Naive B cell (primary cell): Measurements from ENCODE around the gene LTBP2. TPM values are rescaled to one million over a fixed set of nuclear protein-coding genes. Genes with fewer than 3 reads are reported as not detected.

Experiments used
- ATAC-seq, 2 donors: fragments of 150-1000 bp; cut with Tn5 transposase; 2 replicates each; pipeline ENCODE4 v1.10.0; 2021; ENCODE audit warnings: low read depth in 2 of 2, mild to moderate bottlenecking in 2 of 2, moderate library complexity in 2 of 2
- DNase-seq: peaks from one replicate; pipeline ENCODE4 v3.0.0; 2022
- H3K27ac Mint-ChIP-seq, 6 donors: one replicate each; pipeline ENCODE4 v1.8.0; 2020 to 2022; ENCODE audit warnings: mild to moderate bottlenecking in 6 of 6, mixed read lengths in 6 of 6, moderate library complexity in 5 of 6, inconsistent platforms in 2 of 6
- H3K27me3 Mint-ChIP-seq, 3 donors: one replicate each; pipeline ENCODE4 v1.8.0; 2021 to 2022; ENCODE audit warnings: mixed read lengths in 3 of 3, mild to moderate bottlenecking in 1 of 3
- H3K36me3 Mint-ChIP-seq, 2 donors: one replicate each; pipeline ENCODE4 v1.8.0; 2020 to 2022; ENCODE audit warnings: mixed read lengths in 2 of 2, inconsistent platforms in 1 of 2, mild to moderate bottlenecking in 1 of 2
- H3K4me1 Mint-ChIP-seq, 3 donors: one replicate each; pipeline ENCODE4 v1.8.0; 2020 to 2022; ENCODE audit warnings: mixed read lengths in 3 of 3, inconsistent platforms in 1 of 3, mild to moderate bottlenecking in 1 of 3, moderate library complexity in 1 of 3
- H3K4me3 Mint-ChIP-seq, 8 donors: one replicate each; pipeline ENCODE4 v1.8.0; 2020 to 2022; ENCODE audit warnings: mild to moderate bottlenecking in 8 of 8, mixed read lengths in 8 of 8, moderate library complexity in 8 of 8, inconsistent platforms in 2 of 8
- H3K9me3 Mint-ChIP-seq, 7 donors: one replicate each; pipeline ENCODE4 v1.8.0; 2020 to 2022; ENCODE audit warnings: mixed read lengths in 7 of 7, mild to moderate bottlenecking in 5 of 7, inconsistent platforms in 2 of 7, moderate library complexity in 1 of 7
- polyA plus RNA-seq, 6 donors: library from polyadenylated mRNA; unstranded; fragments of 300-500 nt; fragmentation: Illumina TruSeq; gene quantifications; one replicate each; pipeline ENCODE4 v1.2.3, GENCODE V29; 2021; ENCODE audit warnings: low read depth in 6 of 6

Gene LTBP2
- polyA plus RNA-seq, 6 donors from 2014 or later, result 0.09 to 0.86 (median 0.17) TPM

GRCh38 chr14:74509587-74510222 lies 102.3 kb downstream of the LTBP2 start:
- Mint-ChIP-seq H3K9me3 (no peaks in the 10 kb centered on the region), H3K27ac (no peak overlapping the region), H3K36me3 (no peaks in the 10 kb centered on the region), H3K4me3 (peak overlapping the region in 1 of 8 donors; percentile 52), H3K27me3 (peaks cover 0 to 27% (median 25%) of the 10 kb centered on the region in 3 donors), H3K4me1 (peaks cover 27 to 36% (median 29%) of the 10 kb centered on the region in 3 donors)
- no peak for ATAC-seq
- DNase-seq, result no peak

- no peak for DNase-seq
- no peak for ATAC-seq
- no peak overlapping the region for H3K4me3 Mint-ChIP-seq
- no peak overlapping the region for H3K27ac Mint-ChIP-seq
- no peaks in the 10 kb centered on the region for H3K9me3 Mint-ChIP-seq
- H3K36me3 Mint-ChIP-seq, result no peaks in the 10 kb centered on the region
- H3K4me1 Mint-ChIP-seq, result peaks cover 21 to 29% (median 23%) of the 10 kb centered on the region in 3 donors
- H3K27me3 Mint-ChIP-seq, result peaks cover 0 to 27% (median 25%) of the 10 kb centered on the region in 3 donors
These were observed 103.1 kb downstream of the LTBP2 start for GRCh38 chr14:74508844-74509428.

- H3K27me3 Mint-ChIP-seq, result peaks cover 0 to 27% (median 25%) of the 10 kb centered on the region in 3 donors
- DNase-seq, result no peak
- no peaks in the 10 kb centered on the region for H3K36me3 Mint-ChIP-seq
- no peaks in the 10 kb centered on the region for H3K9me3 Mint-ChIP-seq
- H3K4me3 Mint-ChIP-seq, result no peak overlapping the region
- peaks cover 20 to 29% (median 21%) of the 10 kb centered on the region in 3 donors for H3K4me1 Mint-ChIP-seq
- no peak for ATAC-seq
- no peak overlapping the region for H3K27ac Mint-ChIP-seq
These were observed 103.7 kb downstream of the LTBP2 start for GRCh38 chr14:74508292-74508731.

GRCh38 chr14:74507840-74508239 lies 104.2 kb downstream of the LTBP2 start:
- DNase-seq, result no peak
- peaks cover 0 to 26% (median 23%) of the 10 kb centered on the region in 3 donors for H3K27me3 Mint-ChIP-seq
- no peak for ATAC-seq
- H3K9me3 Mint-ChIP-seq, result no peaks in the 10 kb centered on the region
- peak overlapping the region in 2 of 6 donors; percentile 47 to 71 for H3K27ac Mint-ChIP-seq
- H3K36me3 Mint-ChIP-seq, result no peaks in the 10 kb centered on the region
- peaks cover 20 to 29% (median 21%) of the 10 kb centered on the region in 3 donors for H3K4me1 Mint-ChIP-seq
- H3K4me3 Mint-ChIP-seq, result peak overlapping the region in 1 of 8 donors; percentile 81

- peaks cover 0 to 19% (median 18%) of the 10 kb centered on the region in 3 donors for H3K27me3 Mint-ChIP-seq
- H3K4me1 Mint-ChIP-seq, result peaks cover 17 to 21% (median 21%) of the 10 kb centered on the region in 3 donors
- ATAC-seq (no peak), DNase-seq (no peak)
- no peaks in the 10 kb centered on the region for H3K9me3 Mint-ChIP-seq
- peak overlapping the region in 3 of 6 donors; percentile 43 to 85 (median 70) for H3K27ac Mint-ChIP-seq
- H3K36me3 Mint-ChIP-seq, result no peaks in the 10 kb centered on the region
- H3K4me3 Mint-ChIP-seq, result peak overlapping the region in 3 of 8 donors; percentile 3 to 62 (median 20)
These were observed 105.0 kb downstream of the LTBP2 start for GRCh38 chr14:74507085-74507484.

GRCh38 chr14:74506411-74506851 lies 105.6 kb downstream of the LTBP2 start:
- no peaks in the 10 kb centered on the region for H3K36me3 Mint-ChIP-seq
- peak; percentile 94 to 96 for ATAC-seq
- no peaks in the 10 kb centered on the region for H3K9me3 Mint-ChIP-seq
- peak overlapping the region in 5 of 6 donors; percentile 73 to 92 (median 85) for H3K27ac Mint-ChIP-seq
- peak; percentile 21 for DNase-seq
- H3K27me3 Mint-ChIP-seq, result peaks cover 0 to 18% (median 15%) of the 10 kb centered on the region in 3 donors
- peaks cover 17 to 21% (median 20%) of the 10 kb centered on the region in 3 donors for H3K4me1 Mint-ChIP-seq
- peak overlapping the region in 1 of 8 donors; percentile 15 for H3K4me3 Mint-ChIP-seq

- Mint-ChIP-seq H3K27ac (peak overlapping the region in 2 of 6 donors; percentile 73 to 76), H3K27me3 (peaks cover 0 to 13% (median 9%) of the 10 kb centered on the region in 3 donors)
These were observed 106.2 kb downstream of the LTBP2 start for GRCh38 chr14:74505831-74506230.

GRCh38 chr14:74504874-74505720 lies 106.9 kb downstream of the LTBP2 start:
- ATAC-seq (no peak), DNase-seq (no peak)
- no peak overlapping the region for H3K27ac Mint-ChIP-seq
- peaks cover 17 to 23% (median 20%) of the 10 kb centered on the region in 3 donors for H3K4me1 Mint-ChIP-seq
- no peaks in the 10 kb centered on the region for H3K36me3 Mint-ChIP-seq
- peaks cover 0 to 7% (median 7%) of the 10 kb centered on the region in 3 donors for H3K27me3 Mint-ChIP-seq
- no peak overlapping the region for H3K4me3 Mint-ChIP-seq
- no peaks in the 10 kb centered on the region for H3K9me3 Mint-ChIP-seq

More at GRCh38 chr14:74505831-74506230, 106.2 kb downstream of the LTBP2 start:
- ATAC-seq (peak; percentile 38 to 44), DNase-seq (no peak)
- no peaks in the 10 kb centered on the region for H3K9me3 Mint-ChIP-seq
- peaks cover 17 to 21% (median 20%) of the 10 kb centered on the region in 3 donors for H3K4me1 Mint-ChIP-seq
- H3K4me3 Mint-ChIP-seq, result peak overlapping the region in 3 of 8 donors; percentile 15 to 42 (median 28)
- no peaks in the 10 kb centered on the region for H3K36me3 Mint-ChIP-seq

- Mint-ChIP-seq H3K4me1 (peaks cover 17 to 25% (median 20%) of the 10 kb centered on the region in 3 donors), H3K36me3 (no peaks in the 10 kb centered on the region), H3K9me3 (no peaks in the 10 kb centered on the region), H3K4me3 (no peak overlapping the region), H3K27me3 (peaks cover 0 to 2% (median 2%) of the 10 kb centered on the region in 3 donors), H3K27ac (no peak overlapping the region)
- no peak for ATAC-seq
- DNase-seq, result no peak
These were observed 107.6 kb downstream of the LTBP2 start for GRCh38 chr14:74504412-74504811.

- H3K9me3 Mint-ChIP-seq, result no peaks in the 10 kb centered on the region
- no peaks in the 10 kb centered on the region for H3K27me3 Mint-ChIP-seq
- peaks cover 17 to 25% (median 20%) of the 10 kb centered on the region in 3 donors for H3K4me1 Mint-ChIP-seq
- DNase-seq, result no peak
- no peaks in the 10 kb centered on the region for H3K36me3 Mint-ChIP-seq
- ATAC-seq, result no peak
- no peak overlapping the region for H3K4me3 Mint-ChIP-seq
- no peak overlapping the region for H3K27ac Mint-ChIP-seq
These were observed 108.1 kb downstream of the LTBP2 start for GRCh38 chr14:74503938-74504335.

GRCh38 chr14:74503291-74503937 lies 108.6 kb downstream of the LTBP2 start:
- Mint-ChIP-seq H3K4me3 (no peak overlapping the region), H3K27me3 (no peaks in the 10 kb centered on the region), H3K4me1 (peaks cover 17 to 25% (median 20%) of the 10 kb centered on the region in 3 donors), H3K9me3 (no peaks in the 10 kb centered on the region), H3K36me3 (no peaks in the 10 kb centered on the region), H3K27ac (no peak overlapping the region)
- DNase-seq (no peak), ATAC-seq (no peak)

- Mint-ChIP-seq H3K27ac (peak overlapping the region in 1 of 6 donors; percentile 53), H3K4me3 (no peak overlapping the region), H3K27me3 (no peaks in the 10 kb centered on the region), H3K36me3 (no peaks in the 10 kb centered on the region), H3K9me3 (no peaks in the 10 kb centered on the region), H3K4me1 (peaks cover 19 to 22% (median 19%) of the 10 kb centered on the region in 3 donors)
- DNase-seq (no peak), ATAC-seq (no peak)
These were observed 109.6 kb downstream of the LTBP2 start for GRCh38 chr14:74502236-74503019.
